GM11168 (cell line): ENCODE results near the gene ITPR1.

Experiments used
- in situ Hi-C: fragments of 300-500 bp; cut with MboI; formaldehyde crosslinking; loops from one replicate; pipeline ENCODE4 v1.12.0; 2022; ENCODE audit warnings: low sequenced_read_pairs; ENCODE audit not compliant: unreplicated experiment

Gene ITPR1

GRCh38 chr3:4564928-4565586 is 71.9 kb downstream of the ITPR1 start:
- in situ Hi-C loops, result no loop called here

GRCh38 chr3:4565809-4566501 is 72.8 kb downstream of the ITPR1 start:
- in situ Hi-C loops, result no loop called here

- in situ Hi-C loops, result no loop called here
Observed at GRCh38 chr3:4568841-4569240, 75.7 kb downstream of the ITPR1 start.

- in situ Hi-C loops, result no loop called here
Observed at GRCh38 chr3:4570840-4571621, 77.9 kb downstream of the ITPR1 start.

- in situ Hi-C loops, result no loop called here
Observed at GRCh38 chr3:4571690-4572334, 78.7 kb downstream of the ITPR1 start.

GRCh38 chr3:4573153-4573552 is 80.0 kb downstream of the ITPR1 start:
- in situ Hi-C loops, result no loop called here

- in situ Hi-C loops, result no loop called here
Observed at GRCh38 chr3:4574426-4574965, 81.3 kb downstream of the ITPR1 start.

GRCh38 chr3:4575381-4575780 is 82.2 kb downstream of the ITPR1 start:
- in situ Hi-C loops, result no loop called here

GRCh38 chr3:4577721-4578120 is 84.6 kb downstream of the ITPR1 start:
- in situ Hi-C loops, result no loop called here

- in situ Hi-C loops, result no loop called here
Observed at GRCh38 chr3:4580346-4581123, 87.4 kb downstream of the ITPR1 start.

- in situ Hi-C loops, result no loop called here
Observed at GRCh38 chr3:4581124-4581424, 87.9 kb downstream of the ITPR1 start.

- in situ Hi-C loops, result no loop called here
Observed at GRCh38 chr3:4581498-4581897, 88.3 kb downstream of the ITPR1 start.

GRCh38 chr3:4581920-4582611 is 88.9 kb downstream of the ITPR1 start:
- in situ Hi-C loops, result no loop called here

GRCh38 chr3:4582624-4583023 is 89.5 kb downstream of the ITPR1 start:
- in situ Hi-C loops, result no loop called here

GRCh38 chr3:4583416-4583815 is 90.3 kb downstream of the ITPR1 start:
- in situ Hi-C loops, result no loop called here

GRCh38 chr3:4584456-4585249 is 91.5 kb downstream of the ITPR1 start:
- in situ Hi-C loops, result no loop called here

- in situ Hi-C loops, result no loop called here
Observed at GRCh38 chr3:4586381-4586780, 93.2 kb downstream of the ITPR1 start.

GRCh38 chr3:4587061-4587837 is 94.1 kb downstream of the ITPR1 start:
- in situ Hi-C loops, result no loop called here
